GM15510 (cell line): ENCODE data around the gene EPHA3.

ENCODE experiments used
- POLR2A ChIP-seq: IDR thresholded peaks from 3 replicates; pipeline ENCODE4 v1.6.1; 2011; ENCODE audit warnings: borderline replicate concordance; ENCODE audit not compliant: insufficient read length; ENCODE audit errors: extremely low read depth

The EPHA3 gene

DNA sequence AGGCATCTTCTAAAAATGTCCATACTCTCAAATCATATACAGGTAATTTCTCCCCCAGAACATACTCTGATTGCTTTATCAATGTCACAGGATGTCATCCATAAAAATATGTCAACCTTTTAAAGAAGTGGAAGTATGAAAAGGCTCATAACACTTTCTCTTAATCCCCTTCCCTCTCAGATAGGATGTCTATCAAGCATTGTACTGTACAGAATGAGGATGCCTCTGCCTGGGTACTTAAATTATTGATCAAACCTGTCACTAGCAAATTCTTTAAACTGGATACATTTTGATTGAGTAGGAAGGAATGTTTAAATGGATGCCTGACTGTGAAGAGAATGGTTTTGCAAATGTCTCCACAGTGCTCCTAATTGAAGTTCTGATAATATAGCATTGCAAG, 168.7 kb downstream of the EPHA3 start:
- no peak for TF ChIP-seq POLR2A

GRCh38 chr3:89278302-89279025, 171.0 kb downstream of the EPHA3 start:
- no peak for TF ChIP-seq POLR2A

DNA sequence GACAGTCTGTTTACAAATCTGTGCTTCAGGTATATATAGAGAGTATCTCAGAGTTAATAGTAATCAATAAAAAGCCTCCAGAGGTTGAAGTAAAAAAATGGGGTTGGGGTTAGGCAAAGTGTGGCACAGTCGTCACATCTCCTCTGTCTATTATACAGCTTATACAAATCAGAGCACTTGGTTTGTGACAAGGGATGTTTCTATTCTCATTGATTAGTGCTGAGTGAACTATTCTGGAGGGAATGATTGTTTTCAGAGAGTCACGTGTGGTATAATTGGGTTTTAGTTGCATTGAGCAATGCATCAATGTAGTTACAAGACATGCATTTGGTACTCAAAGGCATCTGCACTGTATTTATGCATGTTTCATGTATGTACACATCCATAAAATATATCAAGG, 172.9 kb downstream of the EPHA3 start:
- no peak for TF ChIP-seq POLR2A

DNA sequence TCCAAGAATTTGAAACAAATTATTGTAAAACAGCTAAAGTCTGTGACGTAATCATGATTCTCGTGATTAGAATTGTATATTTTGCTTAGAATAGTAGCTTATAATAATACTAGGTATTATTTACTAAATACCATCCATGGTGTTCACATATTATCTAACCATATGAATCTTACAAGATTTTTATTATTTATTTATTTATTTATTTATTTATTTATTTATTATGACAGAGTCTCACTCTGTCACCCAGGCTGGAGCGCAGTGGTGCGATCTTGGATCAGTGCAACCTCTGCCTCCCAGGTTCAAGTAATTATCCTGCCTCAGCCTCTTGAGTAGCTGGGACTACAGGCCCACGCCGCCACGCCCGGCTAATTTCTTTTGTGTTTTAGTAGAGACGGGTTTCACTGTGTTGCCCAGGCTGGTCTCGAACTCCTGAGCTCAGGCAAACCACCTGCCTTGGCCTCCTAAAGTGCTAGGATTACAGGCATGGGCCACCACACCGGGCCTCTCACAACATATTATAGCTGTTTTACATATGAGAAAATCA, 173.5 kb downstream of the EPHA3 start:
- TF ChIP-seq POLR2A, result no peak

GRCh38 chr3:89287902-89288508, 180.6 kb downstream of the EPHA3 start:
- no peak for TF ChIP-seq POLR2A

DNA sequence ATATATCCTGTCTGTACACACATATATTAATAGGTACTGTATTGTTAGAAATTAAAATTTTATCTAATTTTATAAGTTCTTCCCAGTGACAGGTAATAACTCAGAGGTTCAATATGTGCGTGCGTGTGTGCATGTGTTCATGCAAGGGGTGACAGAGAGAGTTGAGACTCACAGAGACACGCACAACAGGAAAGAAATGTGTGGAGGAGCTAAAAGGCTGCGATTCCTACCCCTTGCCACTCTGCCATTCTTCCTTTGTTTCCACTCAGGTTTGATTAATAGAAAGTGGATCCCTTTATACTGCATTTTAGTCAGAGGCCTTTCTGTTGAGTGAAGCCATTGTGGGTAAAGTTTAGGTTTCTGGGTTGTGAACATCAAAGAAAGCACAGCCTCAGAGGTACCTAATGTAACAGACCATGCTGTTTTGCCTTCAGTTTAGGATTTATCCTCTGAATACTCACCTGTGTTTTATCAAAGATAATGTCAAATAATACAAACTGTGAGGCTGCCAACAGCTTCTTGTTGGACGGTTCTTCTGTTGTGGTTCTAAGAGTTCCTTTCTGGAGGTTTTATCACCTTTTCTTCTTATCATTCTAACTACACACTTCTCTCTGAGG, 182.3 kb downstream of the EPHA3 start:
- TF ChIP-seq POLR2A, result no peak

DNA sequence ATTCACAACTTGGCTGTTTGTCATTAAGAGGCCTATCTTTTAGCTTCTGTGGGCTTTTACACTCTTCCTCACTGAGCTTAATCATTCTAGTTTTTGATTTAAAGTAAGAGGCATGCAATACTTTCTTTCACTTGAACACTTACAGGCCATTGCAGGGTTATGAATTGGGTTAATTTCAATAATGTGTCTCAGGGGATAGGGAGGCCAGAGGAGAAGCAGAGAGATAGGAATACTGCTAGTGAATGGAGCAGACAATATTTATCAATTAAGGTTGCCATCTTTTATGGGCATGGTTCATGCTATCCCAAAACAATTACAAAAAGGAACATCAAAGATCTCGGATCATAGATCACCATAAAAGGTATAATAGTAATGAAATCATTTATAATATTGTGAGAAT, 189.8 kb downstream of the EPHA3 start:
- no peak for TF ChIP-seq POLR2A

GRCh38 chr3:89300526-89300925, 193.1 kb downstream of the EPHA3 start:
- no peak for TF ChIP-seq POLR2A

- TF ChIP-seq POLR2A, result no peak
Measured at GRCh38 chr3:89300981-89301380, 193.6 kb downstream of the EPHA3 start.

DNA sequence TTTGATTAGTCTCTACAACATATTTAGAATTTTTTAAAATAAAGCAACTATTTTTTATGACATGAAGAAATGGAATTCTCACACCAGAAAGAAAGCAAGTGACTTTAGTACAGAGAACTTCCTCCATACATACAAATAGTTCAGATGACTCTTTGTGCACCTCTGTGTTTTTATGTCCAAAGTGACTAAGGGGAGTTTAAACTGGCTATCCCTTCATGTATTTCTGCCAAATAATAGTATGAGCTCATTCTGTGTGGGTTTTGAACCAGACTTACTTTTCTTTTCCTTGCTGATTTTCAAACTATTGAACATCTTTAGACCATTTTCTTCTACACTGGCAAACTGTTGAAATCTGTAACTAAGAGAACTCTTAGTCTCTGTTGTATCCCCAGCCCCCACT, 196.3 kb downstream of the EPHA3 start:
- no peak for TF ChIP-seq POLR2A

- TF ChIP-seq POLR2A, result no peak
Measured at GRCh38 chr3:89306540-89306939, 199.1 kb downstream of the EPHA3 start.

- no peak for TF ChIP-seq POLR2A
Measured at GRCh38 chr3:89311581-89311980, 204.2 kb downstream of the EPHA3 start.

- no peak for TF ChIP-seq POLR2A
Measured at GRCh38 chr3:89312141-89312540, 204.7 kb downstream of the EPHA3 start.

DNA sequence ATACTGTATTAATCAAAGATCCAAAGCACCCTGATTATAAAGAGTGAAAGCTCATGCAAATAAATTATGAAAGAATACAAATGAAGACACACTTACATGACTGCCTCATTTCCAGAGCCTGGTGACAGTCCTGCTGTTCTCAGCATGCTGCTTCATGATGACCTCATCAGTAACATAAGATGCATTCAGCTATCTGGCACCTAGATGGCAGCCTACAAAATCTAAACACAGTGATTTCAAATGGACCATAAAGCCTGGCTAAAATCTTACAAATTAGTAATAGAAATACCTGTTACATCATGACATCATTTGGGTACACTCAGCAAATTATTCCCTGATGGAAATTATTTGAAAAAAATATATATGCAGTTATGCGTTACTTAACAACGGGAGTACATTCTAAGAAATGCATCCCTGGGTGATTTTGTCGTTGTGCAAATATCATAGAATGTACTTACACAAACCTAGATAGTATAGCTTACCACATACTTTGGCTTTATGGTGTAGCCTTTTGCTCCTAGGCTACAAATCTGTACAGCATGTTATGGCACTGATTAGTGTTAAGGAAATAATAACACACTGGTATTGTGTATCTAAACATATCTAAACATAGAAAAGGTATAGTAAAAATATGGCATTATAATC, 207.2 kb downstream of the EPHA3 start:
- no peak for TF ChIP-seq POLR2A
